A172 (cell line): ENCODE results near the gene MAGI1. TPM values are rescaled to one million over a fixed set of nuclear protein-coding genes. Genes with fewer than 3 reads are reported as not detected.
A peak's percentile ranks its signal among the peaks of the same experiment; 100 is the strongest.

ENCODE experiments used
- DNase-seq: peaks from one replicate; pipeline ENCODE4 v3.0.0-alpha.2; 2015; ENCODE audit warnings: low spot score
- total RNA-seq: library from RNA; depleted of rRNA; stranded (reverse); fragments of >200 nt; shearing (Covaris generic); gene quantifications from 2 replicates; pipeline ENCODE4 v1.2.3, GENCODE V29; 2014

Gene MAGI1
- total RNA-seq, 1 experiment from 2014 or later: 4.7 TPM

DNA sequence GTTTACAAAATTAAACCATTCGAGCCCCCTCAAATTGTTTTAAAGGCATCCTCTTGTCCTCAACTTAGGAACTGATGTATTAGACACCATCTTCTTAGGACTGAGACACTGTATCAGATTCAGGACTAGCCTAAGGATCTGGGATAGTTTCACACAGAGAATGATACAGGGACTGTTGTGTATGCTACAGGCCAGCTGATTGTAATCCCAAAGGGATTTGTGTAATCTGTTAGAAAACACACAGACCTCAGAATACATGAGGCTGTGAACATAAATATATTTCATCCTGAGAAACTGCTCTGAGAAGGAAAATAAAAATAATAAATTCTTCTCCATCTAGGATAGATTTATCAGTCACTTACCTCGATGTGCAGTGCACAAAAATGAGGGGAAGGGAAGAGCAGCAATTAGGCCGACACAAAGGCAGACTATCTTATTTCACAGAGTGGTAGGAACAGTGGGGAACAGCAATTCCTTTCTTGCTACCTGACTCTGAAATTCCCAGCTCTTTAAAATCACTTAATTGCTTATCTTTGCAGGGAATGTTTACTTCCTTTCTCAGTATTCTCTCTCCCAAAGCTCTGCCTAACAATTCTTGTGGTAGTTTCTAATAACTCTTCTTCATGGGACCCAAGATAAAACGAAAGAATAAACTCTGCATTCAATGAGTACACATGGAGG is 322.5 kb downstream of the MAGI1 start:
- DNase-seq: no peak

DNA sequence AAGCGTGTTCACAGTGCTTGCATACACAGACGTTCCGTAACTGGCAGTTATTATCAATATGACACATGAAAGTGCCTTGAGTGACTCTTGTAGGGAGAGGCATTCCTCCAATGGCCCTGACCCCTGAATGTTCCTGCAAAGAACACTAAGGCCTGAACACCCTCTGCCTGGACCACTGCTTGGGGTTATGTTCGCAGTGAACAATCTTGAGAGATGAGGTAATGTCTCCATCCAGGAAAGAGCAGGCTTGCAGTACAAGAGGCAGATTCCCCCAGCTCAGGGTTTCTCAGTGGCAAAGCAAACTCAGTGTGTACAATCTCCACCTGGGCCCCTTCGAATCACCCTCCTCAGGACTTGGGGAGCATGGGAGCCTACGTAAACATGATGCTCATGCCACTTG is 324.6 kb downstream of the MAGI1 start:
- no peak for DNase-seq

DNA sequence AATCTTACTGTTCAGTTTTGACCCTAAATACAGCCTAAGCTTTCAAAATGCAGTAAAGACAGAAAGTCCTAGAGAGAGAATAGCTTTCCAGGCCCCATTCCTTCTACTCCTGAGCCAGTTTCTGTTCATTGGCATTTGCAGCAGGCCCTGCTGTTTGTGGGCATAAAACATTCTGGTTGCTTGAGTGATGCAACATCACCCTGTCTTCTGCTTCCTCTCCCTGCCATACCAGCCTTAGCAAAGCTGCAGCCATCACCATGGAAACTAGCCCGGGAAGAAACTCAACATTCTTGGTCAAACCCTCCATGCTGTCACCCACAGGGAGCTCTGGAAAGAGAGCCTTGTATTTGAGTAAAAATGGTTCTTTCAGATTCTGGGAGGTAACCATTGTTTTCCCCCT is 325.7 kb downstream of the MAGI1 start:
- DNase-seq: no peak

DNA sequence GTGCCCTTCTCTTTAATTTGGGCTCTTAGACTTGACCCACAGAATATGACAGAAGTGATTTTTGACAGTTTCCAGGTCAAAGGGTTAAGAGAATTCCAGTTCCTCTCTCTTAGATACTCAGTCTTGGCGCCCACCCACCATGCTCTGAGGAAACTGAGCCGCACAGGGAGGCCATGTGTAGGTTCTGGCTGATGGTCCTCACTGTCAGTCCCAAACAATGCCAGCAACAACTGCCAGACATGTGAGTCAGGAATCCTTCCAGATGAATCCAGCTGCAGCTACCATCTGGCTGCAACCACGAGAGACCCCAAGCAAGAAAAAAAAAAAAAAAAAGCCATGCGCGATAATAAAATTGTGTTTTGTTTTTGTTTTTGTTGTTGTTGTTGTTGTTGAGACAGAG is 326.6 kb downstream of the MAGI1 start:
- no peak for DNase-seq

DNA sequence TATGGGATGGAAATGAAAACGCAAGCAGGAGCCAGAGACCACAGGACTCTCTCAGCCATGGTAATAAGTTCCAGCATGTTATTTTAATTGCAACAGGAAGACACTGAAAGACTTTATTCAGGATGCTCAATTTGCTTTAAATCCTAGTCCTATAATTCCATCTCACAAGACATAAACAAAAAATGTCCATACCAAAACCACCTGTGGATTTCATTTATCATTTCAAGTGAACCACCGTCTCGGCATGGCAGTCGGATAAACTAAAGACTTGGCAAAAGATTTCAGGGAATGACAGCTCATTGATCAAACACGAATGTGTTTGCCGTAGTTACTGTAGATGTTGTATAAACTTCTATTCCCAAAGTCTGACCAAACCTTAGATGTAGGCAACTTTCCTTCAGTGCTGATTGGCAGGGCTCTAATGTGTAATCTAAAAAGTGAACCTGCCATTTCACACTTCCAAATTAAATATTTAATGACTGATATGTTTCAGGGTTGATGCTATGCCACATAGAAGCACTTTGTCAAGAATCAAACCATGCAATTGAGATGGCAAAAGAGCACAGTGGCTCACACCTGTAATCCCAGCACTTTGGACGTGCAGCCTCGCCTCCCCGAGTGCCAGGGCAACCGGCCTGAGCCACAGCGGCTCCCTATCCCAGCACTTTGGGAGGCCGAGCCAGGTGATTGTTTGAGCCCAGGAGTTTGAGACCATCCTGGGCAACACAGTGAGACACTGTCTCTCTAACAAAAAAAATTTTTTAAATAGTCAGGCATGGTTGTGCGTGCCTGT is 331.7 kb downstream of the MAGI1 start:
- DNase-seq: no peak

DNA sequence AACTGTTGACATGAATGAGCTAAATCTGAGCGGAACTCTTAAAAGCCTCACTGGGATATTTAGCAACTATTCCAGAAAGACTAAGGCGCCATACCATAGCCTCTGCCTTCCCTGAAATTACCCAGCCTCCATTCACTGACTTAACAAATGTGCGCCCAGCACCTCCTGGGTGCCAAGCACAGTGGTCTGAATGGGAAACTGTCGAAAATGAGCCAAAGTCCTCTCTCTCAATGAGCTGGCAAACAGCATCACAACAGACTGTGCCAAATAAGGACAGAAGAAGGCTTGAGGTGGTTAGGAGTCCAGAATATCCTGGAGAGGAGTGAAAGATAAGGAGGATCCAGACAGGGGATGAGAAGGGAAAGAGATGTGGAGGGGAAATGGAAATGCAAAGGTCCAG is 332.4 kb downstream of the MAGI1 start:
- DNase-seq: no peak

DNA sequence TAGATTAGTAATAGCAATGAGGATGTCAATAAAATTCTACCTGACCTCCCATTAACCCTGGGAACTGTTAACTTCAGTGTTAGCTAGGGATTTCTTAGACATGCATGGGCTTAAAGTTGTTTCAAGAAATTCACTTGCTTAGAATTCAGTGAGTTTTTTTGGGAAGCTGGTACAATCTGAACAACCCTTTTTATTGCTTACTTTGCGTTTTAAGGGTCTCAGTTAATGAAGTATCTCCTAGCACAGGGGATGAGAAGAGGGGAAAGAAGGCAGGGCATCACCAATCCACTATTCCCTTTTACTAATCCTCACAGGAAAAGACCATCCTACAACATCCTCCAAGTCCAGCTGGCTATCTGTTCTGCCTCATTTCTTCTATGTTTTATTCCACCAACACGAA is 334.9 kb downstream of the MAGI1 start:
- no peak for DNase-seq

DNA sequence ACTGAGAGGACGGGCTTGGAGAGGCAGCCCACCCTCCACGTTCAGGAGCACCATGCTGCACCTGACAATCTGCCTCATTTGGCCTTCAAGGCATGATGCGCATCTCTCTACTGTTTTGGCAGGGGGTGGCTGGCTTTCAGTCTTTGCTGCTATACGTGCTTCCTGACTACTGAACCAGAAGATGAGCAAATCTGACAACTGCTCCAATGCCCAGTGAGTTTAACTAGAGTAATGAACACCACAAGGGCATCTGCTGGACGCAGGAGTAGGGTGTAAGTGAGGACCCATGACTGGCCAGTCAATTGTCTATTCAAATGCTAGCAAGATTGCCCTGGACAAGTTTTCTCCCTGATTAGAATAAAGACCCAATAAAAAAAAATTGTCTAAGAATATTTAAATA is 335.7 kb downstream of the MAGI1 start:
- DNase-seq: no peak

DNA sequence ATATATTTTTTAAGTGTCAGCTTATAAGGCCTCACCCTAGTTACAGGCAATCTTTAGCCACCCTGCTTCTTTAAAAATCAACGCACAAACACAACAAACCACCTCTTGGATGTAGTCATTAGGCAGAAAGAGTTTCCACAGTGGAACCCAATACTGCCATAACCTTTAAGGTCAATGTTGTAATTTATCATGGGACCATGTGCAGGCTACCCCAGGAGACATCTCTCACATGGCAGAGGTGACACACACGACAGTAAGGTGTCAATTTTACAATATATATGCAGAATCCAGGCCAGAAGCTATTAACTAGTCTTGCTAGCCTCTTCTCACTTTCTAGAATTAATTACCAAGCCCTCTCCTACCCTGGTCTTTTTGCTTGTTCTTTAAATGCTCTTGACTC is 336.5 kb downstream of the MAGI1 start:
- DNase-seq: no peak

DNA sequence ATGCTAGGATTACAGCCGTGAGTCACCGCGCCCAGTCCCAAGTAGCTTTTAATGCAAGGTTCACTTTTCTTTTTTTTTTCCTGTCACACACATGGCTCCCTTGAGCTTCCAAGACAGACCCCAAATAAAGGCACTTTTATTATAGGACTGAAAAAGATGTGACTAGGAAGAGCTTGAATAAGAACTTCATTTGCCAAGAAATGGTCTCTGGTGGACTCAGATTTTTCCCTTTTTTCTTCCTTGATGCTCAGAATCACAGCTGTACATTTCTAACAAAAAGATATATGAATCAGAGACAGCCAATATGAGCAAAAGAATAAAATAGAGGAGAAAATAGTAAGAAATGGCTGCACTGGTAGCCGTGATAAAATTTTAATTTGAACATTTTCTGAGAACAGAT is 337.2 kb downstream of the MAGI1 start:
- no peak for DNase-seq

DNA sequence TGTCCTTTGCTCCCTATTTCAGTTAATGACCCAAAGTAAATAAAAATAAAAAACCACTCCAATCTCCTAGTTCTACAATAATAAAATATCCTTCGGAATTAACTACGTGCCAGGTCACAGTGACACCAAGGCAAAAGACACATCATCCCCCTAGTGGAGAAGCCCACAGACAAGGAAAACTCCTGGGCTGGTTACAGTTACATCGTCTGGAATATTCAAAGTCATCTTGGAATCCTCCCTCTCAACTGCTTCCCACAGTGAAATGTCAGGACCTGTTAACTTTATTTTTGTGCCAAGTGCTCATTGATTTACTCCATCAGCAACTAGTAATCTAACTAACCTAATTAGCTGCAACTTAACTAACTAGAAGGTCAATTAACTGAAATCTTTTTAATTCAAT is 349.3 kb downstream of the MAGI1 start:
- no peak for DNase-seq

DNA sequence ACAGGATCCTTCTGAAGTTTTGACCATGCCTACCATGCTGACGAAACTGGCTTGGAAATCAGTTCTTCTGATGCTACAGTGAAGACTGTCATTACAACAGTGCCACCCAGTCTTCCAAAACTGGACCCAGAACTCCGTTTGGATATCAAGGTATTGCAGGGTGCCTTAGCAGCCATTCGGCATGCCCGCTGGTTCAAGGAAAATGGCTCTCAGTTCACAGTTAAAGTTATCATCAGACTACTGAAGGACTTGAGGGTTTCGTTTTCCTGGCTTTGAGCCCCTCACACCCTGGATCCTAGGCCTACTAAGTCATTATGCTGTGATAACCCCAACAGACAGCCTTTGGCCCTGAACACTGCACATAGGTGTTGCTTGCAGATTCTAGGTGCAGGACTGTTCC is 351.0 kb downstream of the MAGI1 start:
- no peak for DNase-seq

DNA sequence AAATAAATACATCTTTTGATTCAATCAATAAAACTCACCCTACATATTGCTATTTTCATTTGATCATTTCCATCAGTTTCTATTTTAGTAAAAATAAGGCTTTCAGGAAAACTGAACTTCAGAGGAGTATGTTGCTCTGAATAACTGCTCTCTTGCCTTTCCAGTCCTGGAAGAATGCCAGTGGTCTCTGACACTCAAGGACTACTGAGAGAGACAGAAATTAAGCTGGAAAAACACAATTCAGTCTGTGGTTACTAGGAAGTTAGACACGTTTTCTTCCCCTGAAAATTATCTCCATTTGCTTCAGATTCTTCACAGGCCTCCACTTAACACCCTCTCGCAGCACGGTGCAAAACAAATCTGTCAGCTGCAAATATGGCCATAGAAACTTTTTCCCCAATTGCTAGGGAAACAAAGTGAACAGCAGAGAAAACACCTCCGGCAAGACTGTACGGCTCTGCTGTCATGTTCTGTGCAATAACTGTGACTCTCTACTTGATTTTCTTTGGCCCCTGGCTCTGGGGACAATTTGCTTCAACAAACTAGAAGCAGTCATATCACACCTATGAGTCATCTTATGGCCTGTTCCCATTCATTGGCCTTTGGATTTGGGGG is 353.0 kb downstream of the MAGI1 start:
- no peak for DNase-seq

DNA sequence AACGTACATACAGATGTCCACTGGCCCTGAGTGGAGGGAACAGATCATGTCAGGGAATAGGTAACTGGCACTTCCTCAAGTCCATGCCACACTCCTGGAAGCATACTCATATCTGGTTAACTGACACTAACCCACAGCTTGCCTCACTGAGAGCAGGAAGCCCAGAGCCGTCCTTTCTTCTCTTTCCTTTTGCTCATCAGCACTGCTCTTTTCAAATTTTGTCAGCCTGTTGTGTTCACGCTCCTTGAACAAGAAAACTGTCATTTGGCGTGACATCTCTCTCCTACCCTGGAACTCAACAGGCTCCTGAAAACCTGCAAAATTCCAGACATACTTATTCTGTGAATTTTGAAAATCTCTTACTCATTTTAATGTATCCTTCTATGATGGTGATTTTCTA is 360.2 kb downstream of the MAGI1 start:
- no peak for DNase-seq

DNA sequence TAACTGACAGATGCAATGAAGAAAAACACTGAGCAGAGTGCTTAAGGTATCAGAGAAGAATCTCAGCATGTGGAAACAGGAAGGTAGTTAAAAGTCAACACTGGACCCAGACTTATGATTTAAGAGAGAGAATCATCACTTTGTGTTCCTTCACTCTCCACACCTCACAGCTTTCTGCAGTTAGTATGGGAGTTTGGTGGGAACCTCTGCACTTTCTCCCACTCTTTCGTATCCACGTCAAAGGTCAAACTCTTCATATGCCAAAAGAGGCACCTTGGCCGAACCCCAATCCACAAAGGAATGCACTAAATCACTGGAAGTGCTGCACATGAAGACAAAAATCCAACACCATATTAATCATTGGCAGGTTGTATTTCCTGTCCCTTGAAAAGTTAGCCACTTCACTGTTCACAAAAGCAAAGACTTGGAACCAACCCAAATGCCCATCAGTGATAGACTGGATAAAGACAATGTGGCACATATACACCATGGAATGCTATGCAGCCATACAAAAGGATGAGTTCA is 361.2 kb downstream of the MAGI1 start:
- peak; percentile 4 for DNase-seq

DNA sequence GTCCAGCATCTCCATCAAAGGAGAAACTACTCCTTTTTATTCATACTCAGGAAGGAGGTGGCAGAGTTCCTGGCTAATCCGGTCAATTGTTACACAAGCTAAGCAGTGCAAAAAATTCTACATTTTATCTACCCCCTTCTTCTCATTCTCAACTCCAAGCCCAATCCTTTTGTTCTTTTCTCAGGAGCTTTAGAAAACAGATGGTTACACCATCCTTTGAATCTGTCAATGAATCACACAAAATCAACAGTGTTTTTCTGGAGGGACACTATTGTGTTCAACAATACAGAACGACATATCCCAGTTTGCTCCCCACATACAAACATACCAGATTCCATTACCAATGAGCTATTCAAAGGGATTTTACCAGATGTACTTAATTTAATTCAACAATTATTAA is 362.1 kb downstream of the MAGI1 start:
- no peak for DNase-seq

DNA sequence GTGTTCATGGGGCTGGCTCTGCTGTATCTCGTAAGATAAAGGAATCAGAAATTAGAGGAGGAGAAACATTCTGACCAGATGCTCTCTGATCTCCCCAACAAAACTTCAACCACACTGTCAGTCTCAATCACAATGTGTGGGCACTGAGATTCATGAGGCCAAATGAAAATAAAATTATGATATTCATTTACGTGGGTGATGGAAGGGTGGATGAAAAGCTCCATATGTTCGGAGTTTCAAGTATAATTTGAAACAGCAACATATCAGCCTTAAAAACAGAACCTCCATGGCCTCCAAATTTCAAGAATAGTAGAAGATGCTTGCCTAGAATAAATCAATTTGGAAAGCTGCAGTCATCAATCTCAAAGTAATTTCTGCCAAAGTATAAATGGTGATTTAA is 363.7 kb downstream of the MAGI1 start:
- no peak for DNase-seq

DNA sequence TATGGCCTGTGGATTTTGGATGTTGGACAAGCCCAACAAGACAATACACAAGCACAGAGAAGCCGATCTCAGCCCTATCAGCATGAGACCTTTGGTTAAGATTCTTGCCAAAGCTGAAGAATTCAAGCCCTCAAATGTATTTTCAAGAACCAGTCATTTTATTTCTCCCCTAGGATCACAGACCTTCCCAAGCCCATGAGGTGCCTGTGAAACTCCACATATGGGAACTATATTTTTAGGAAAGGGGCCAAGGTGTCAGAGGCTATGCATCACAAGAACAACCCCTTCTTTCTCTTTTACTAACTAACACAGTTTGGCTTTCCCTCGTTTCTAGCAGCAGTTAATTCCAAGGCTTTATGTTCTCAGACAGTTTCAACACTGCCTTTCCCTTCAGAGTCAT is 364.5 kb downstream of the MAGI1 start:
- no peak for DNase-seq

DNA sequence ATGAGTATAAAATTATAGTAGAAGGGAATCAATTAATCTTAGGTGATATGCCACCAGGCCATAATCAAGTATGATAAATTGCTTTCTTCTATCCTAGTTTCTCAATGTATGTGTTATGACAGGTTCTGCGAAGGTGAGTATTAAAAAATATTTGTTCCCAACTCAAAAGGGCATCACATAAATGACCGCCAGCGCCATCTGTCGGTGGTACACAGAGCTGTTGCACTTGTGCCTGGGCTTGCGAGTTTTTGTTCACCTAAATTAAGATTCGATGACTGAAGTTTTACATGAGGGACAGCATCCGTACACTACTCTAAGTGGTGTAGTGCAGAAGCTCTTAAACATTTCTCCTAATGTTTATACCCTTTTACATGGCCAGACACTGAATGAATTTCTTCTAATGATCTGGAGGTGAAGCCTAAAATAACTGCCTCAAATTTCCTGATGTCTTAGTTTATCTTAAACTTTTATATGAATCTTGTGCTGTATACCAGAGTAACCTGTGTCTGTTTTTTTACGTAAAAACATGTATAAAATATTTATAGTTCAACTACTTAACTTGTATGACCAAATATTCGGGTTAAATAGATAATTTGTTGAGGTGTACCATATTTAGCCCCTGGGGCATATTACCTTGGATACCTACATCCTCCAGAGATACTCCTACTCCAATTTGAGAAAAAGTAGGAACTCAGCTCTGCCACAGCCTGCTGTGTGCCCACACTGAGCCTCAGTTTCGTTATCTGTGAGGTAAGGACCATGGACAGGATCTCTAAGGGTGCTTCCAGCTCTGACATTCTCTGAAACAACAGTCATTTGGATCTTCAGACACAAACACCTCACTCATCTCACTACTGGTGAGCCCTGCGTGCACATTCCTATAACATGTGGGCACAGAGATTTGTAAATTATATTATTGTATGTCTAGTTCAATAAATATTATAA is 365.6 kb downstream of the MAGI1 start:
- DNase-seq: peak; percentile 36

DNA sequence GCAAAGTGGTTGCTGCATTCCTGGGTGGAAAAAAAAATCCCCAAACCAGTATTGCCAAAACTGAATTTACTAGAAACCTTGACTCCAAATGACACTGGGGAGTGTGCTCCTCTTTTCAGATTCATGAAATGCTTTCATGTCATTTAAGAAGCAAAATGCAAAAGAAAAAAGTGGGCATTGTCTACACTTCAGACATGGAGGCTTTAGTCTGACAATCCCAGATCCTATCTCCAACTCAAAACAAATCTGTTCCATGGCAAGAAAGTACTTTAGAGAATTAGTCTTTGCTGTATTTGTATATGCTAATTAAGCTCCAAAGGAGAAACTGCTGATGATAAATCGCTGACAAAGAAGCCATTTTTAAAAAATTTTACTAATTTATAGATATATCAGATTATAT is 366.7 kb downstream of the MAGI1 start:
- no peak for DNase-seq

DNA sequence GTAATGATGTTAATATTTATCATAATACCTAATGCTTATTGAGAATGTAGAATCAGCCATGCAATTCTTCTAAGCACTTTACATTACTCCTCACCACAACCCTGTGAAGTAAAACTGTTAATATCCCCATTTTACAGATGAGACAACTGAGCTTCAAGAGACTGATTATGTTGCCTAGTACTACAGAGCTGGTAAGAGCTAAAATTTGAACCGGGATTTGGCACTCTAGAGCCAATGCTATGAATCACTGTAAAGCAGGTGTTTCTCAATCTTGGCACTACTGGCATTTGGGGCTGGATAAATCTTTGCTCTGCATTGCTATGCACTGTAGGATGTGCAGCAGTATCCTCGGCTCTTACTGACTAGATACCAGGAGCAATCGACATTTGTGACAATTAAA is 367.7 kb downstream of the MAGI1 start:
- DNase-seq: no peak
